Activated B cell treated with CpG ODN at 0.5 μM for 24 hours (primary cell): Measurements from ENCODE around the gene UBL4B. TPM values are rescaled to one million over a fixed set of nuclear protein-coding genes. Genes with fewer than 3 reads are reported as not detected.
A peak's percentile ranks its signal among the peaks of the same experiment; 100 is the strongest.

Experiments used
- ATAC-seq: fragments of 200-7000 bp; cut with Tn5 transposase; one replicate; pipeline ENCODE4 v1.10.0; 2021; ENCODE audit warnings: low read depth, mild to moderate bottlenecking, moderate library complexity
- CTCF ChIA-PET: fragments of 350-600 bp; sonication (Branson Sonifier 250); formaldehyde crosslinking; loops from one replicate; lab custom pipeline; 2021; ENCODE audit warnings: antibody characterized with exemption; lab: Charles Lee
- POLR2A ChIA-PET: fragments of 350-600 bp; sonication (Branson Sonifier 250); formaldehyde crosslinking; loops from one replicate; lab custom pipeline; 2021; ENCODE audit warnings: antibody characterized with exemption; lab: Charles Lee
- DNase-seq: peaks from one replicate; pipeline ENCODE4 v3.0.0; 2022
- H3K27ac Mint-ChIP-seq: one replicate; pipeline ENCODE4 v1.8.0; 2020; ENCODE audit warnings: mixed read lengths
- H3K27me3 Mint-ChIP-seq: one replicate; pipeline ENCODE4 v1.8.0; 2021; ENCODE audit warnings: mixed read lengths
- H3K36me3 Mint-ChIP-seq: one replicate; pipeline ENCODE4 v1.8.0; 2021; ENCODE audit warnings: low read depth, mixed read lengths
- H3K4me1 Mint-ChIP-seq: one replicate; pipeline ENCODE4 v1.8.0; 2021; ENCODE audit warnings: mixed read lengths
- H3K4me3 Mint-ChIP-seq: one replicate; pipeline ENCODE4 v1.8.0; 2020; ENCODE audit warnings: mild to moderate bottlenecking, mixed read lengths
- H3K9me3 Mint-ChIP-seq: one replicate; pipeline ENCODE4 v1.8.0; 2020; ENCODE audit warnings: mixed read lengths
- CTCF ChIP-seq: fragments of 200-600 bp; IDR thresholded peaks from one replicate; pipeline ENCODE4 v1.8.0; 2022; ENCODE audit warnings: antibody characterized with exemption, mild to moderate bottlenecking
- intact Hi-C: fragments of 100-400 bp; cut with micrococcal nuclease; formaldehyde crosslinking; loops from one replicate; pipeline ENCODE4 v1.15.1; 2024
- total RNA-seq: library from RNA; stranded (reverse); gene quantifications from 2 replicates; pipeline ENCODE4 v1.2.3, GENCODE V29; 2022

UBL4B gene
- total RNA-seq, 1 donor from 2014 or later: not detected

GRCh38 chr1:110084227-110085078 is 27.8 kb upstream of the UBL4B start:
- ATAC-seq (peak; percentile 66), DNase-seq (peak; percentile 32)
- Mint-ChIP-seq H3K4me3 (peak overlapping the region; percentile 88), H3K27me3 (peaks cover 41% of the 10 kb centered on the region), H3K9me3 (no peaks in the 10 kb centered on the region), H3K4me1 (peaks cover 12% of the 10 kb centered on the region), H3K27ac (no peak overlapping the region), H3K36me3 (no peaks in the 10 kb centered on the region)
- POLR2A ChIA-PET: no interaction called here
- TF ChIP-seq CTCF: no peak
- intact Hi-C loops: loop anchor here (1.0 to 5.0 kb wide), 2 partner anchors 15 to 378 kb away; no protein-coding TSS in a partner anchor
- CTCF ChIA-PET: no interaction called here

- H3K4me1 Mint-ChIP-seq: peaks cover 12% of the 10 kb centered on the region
- H3K4me3 Mint-ChIP-seq: no peak overlapping the region
- H3K9me3 Mint-ChIP-seq: no peaks in the 10 kb centered on the region
- POLR2A ChIA-PET: no interaction called here
- no peak for TF ChIP-seq CTCF
- no peak overlapping the region for H3K27ac Mint-ChIP-seq
- intact Hi-C loops: loop anchor here (5.0 kb wide), 1 partner anchor 377 kb away; no protein-coding TSS in a partner anchor
- H3K27me3 Mint-ChIP-seq: peaks cover 38% of the 10 kb centered on the region
- CTCF ChIA-PET: no interaction called here
- no peaks in the 10 kb centered on the region for H3K36me3 Mint-ChIP-seq
- DNase-seq (no peak), ATAC-seq (no peak)
Observed at GRCh38 chr1:110085671-110086070, 26.6 kb upstream of the UBL4B start.

- ATAC-seq: no peak
- Mint-ChIP-seq H3K27ac (no peak overlapping the region), H3K36me3 (no peaks in the 10 kb centered on the region), H3K4me1 (peaks cover 12% of the 10 kb centered on the region), H3K4me3 (no peak overlapping the region), H3K27me3 (peaks cover 31% of the 10 kb centered on the region), H3K9me3 (no peaks in the 10 kb centered on the region)
- no peak for TF ChIP-seq CTCF
- intact Hi-C loops: loop anchor here (5.0 kb wide), 1 partner anchor 375 kb away; no protein-coding TSS in a partner anchor
- POLR2A ChIA-PET: no interaction called here
- CTCF ChIA-PET: interaction anchor here (1.1 to 2.2 kb wide), 5 partner anchors 17 to 409 kb away, joined by 3 to 12 read pairs (median 10); partner anchors contain the start of gene STRIP1
- no peak for DNase-seq
Observed at GRCh38 chr1:110086961-110087360, 25.3 kb upstream of the UBL4B start.

GRCh38 chr1:110087812-110088738 is 24.2 kb upstream of the UBL4B start:
- Mint-ChIP-seq H3K4me1 (peaks cover 9% of the 10 kb centered on the region), H3K27ac (no peak overlapping the region), H3K9me3 (no peaks in the 10 kb centered on the region), H3K27me3 (peaks cover 21% of the 10 kb centered on the region), H3K4me3 (no peak overlapping the region), H3K36me3 (no peaks in the 10 kb centered on the region)
- DNase-seq (no peak), ATAC-seq (peak; percentile 75)
- POLR2A ChIA-PET: interaction anchor here (0.9 to 1.0 kb wide), 2 partner anchors 19 to 22 kb away, joined by 3 read pairs; no protein-coding TSS in a partner anchor
- CTCF ChIA-PET: interaction anchor here (0.6 to 2.2 kb wide), 10 partner anchors 13 to 536 kb away, joined by 3 to 12 read pairs (median 6); partner anchors contain the start of gene STRIP1
- intact Hi-C loops: loop anchor here (1.0 to 5.0 kb wide), 2 partner anchors 18 to 374 kb away; no protein-coding TSS in a partner anchor
- no peak for TF ChIP-seq CTCF
